Activated CD8-positive, alpha-beta memory T cell treated with anti-CD3 and anti-CD28 coated beads for 4 hours (primary cell): ENCODE measurements around the gene KIF3A.

Source experiments
- DNase-seq, 2 donors: peaks; one replicate each; pipeline ENCODE4 v3.0.0-alpha.2; 2020; ENCODE audit warnings: low read depth in 2 of 2

KIF3A gene

GRCh38 chr5:132677682-132678400, 59.5 kb downstream of the KIF3A start:
- no peak for DNase-seq

GRCh38 chr5:132677191-132677590, 60.2 kb downstream of the KIF3A start:
- no peak for DNase-seq

- DNase-seq: no peak
These were observed 61.2 kb downstream of the KIF3A start for GRCh38 chr5:132675936-132676689.

- DNase-seq: no peak
These were observed 62.5 kb downstream of the KIF3A start for GRCh38 chr5:132674671-132675506.

GRCh38 chr5:132673939-132674630, 63.3 kb downstream of the KIF3A start, which contains the start of gene IL4:
Gene IL4 (plus strand): TSS chr5:132673989. CDS start chr5:132674051, 62 bp downstream.
- DNase-seq: no peak

- DNase-seq: no peak
These were observed 63.9 kb downstream of the KIF3A start for GRCh38 chr5:132673488-132673887.

GRCh38 chr5:132671000-132671399, 66.3 kb downstream of the KIF3A start:
- DNase-seq: no peak

GRCh38 chr5:132669966-132670882, 67.1 kb downstream of the KIF3A start:
- DNase-seq: no peak

- DNase-seq: no peak
These were observed 67.9 kb downstream of the KIF3A start for GRCh38 chr5:132669455-132669820.

- DNase-seq: no peak
These were observed 68.5 kb downstream of the KIF3A start for GRCh38 chr5:132668706-132669454.

GRCh38 chr5:132667761-132668705, 69.3 kb downstream of the KIF3A start:
- no peak for DNase-seq

- no peak for DNase-seq
These were observed 70.0 kb downstream of the KIF3A start for GRCh38 chr5:132667309-132667708.

GRCh38 chr5:132666310-132667123, 70.8 kb downstream of the KIF3A start:
- no peak for DNase-seq

- DNase-seq: no peak
These were observed 71.7 kb downstream of the KIF3A start for GRCh38 chr5:132665574-132666080.

GRCh38 chr5:132664696-132665209, 72.6 kb downstream of the KIF3A start:
- DNase-seq: no peak

- DNase-seq: no peak
These were observed 73.3 kb downstream of the KIF3A start for GRCh38 chr5:132663771-132664695.
